HG02973 (cell line): Measurements from ENCODE around the gene IRF8.
"Not testable (repeated sequence)": the region's sequence is repeated elsewhere in the genome, so short reads cannot be mapped to it uniquely, and the experiment has no call there.

ENCODE experiments used
- ATAC-seq: cut with Tn5 transposase; IDR thresholded peaks from one replicate; pipeline ENCODE4 v1.9.1; 2021; ENCODE audit warnings: moderate library complexity; ENCODE audit not compliant: unreplicated experiment

Gene IRF8

DNA sequence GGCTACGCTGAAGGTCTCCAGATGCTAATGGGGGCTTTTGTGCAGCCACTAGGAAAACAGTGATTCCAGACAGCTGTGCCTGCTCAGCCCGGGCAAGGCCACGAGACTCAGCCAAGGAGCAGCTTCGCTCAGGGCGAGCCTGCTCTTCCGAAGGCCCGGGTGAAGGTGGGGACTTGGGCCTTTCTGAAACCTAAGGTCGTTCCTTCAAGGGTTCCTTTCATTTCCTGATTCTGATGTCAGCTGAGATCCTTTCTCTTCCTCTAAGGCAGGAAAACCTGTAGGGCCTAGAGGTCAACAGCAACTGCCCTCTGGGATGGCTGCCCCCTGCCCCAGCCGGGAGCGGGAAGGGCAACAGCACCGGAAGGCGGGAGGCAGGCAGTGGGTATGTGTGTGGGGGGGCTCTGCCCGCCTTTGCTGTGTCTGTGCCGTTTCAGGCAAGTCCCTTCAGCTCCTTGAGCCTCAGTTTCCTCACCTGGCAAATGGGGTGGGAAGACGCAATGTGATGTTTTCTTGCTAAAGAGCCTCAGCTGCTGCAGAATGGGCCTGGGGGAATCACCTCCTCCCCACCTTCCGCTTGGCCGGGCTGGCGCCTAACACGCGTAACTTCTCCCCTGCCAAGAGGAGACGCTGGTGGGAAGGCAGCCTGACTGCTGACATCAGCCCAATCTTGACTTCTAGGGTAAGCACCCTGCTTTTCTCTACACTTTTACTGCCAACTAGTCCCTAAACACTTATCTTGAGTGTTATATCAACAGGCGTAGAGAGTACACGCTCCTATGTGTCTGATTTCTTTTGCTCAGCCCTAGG, 32.8 kb downstream of the IRF8 start:
- no peak for ATAC-seq

DNA sequence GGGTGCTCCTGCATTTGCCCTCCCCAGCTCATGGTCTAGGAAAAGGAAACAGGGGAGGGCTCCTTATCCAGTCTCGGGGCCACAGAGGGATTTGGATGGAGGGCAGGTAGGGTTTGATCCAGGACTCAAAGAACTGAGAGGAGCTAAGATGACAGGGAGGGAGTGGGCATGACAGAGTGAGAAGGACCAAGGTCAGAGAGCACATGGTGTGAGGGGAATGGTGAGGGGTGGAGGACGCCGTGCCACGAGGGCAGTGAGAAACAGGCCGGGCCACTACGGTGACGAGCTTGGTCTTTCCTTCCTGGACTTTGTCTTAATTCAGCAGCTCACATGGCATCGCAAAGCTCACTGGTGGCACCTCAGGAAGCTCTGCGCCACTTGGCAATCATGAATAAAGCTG, 35.2 kb downstream of the IRF8 start:
- ATAC-seq, result no peak

DNA sequence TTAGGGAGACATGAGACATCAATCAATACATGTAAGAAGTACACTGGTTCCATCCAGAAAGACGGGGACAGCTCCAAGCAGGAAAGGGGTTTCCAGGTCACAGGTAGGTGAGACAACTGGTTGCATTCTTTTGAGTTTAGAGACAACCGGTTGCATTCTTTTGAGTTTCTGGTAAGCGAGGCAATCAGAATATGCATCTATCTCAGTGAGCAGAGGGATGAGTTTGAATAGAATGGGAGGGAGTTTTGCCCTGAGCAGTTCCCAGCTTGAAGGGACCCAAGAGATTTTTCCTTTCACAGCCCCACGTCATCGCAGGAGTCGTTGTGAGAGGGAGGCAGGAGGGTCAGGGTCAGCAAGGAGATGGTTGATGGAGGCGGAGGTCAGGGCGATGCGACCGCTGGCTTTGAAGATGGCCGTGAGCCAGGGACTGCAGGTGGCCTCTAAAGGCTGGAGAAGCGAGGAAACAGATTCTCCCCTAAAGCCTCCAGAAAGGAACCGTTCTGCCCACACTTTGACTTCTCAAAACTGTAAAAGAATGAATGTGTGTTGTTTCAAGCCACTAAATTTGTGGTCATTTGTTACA, 36.5 kb downstream of the IRF8 start:
- no peak for ATAC-seq

DNA sequence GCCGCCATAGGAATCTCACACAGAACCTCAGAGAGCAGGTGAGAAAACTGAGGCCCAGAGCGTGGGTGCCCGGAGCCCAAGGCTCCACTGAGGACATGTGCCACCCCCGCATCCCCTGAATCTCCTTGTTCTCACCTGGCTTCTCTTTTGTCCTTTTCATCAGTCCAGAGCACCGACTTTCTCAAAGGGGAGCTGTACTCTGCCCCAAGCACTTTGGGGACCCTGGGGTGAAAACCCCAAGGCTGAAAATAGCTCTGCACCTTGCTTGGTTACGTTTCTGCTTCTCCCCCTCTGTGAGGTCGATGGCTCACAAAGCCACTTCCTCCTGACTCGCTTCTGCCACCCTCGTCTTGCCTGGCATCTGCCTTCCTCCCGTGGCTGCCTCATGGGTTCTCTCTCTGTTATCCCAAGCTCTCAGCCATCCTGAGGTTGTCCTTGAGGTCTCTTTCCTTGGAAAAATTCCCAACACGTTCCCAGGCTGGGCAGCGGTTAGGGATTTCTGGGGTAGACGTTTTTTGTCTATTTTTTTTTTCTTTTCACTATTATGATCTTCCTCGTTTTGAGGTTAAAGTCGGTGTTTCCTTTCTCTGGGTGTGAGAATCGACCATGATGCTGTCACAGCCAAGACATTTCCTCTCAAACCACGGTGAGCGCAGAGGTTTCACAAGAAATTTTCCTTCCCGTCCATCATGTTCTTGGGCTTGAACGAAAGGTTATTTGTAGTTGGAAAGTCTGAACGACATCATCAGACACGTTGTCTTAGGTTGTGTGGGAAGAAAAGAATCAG, 37.2 kb downstream of the IRF8 start:
- ATAC-seq, result peak; percentile 64

DNA sequence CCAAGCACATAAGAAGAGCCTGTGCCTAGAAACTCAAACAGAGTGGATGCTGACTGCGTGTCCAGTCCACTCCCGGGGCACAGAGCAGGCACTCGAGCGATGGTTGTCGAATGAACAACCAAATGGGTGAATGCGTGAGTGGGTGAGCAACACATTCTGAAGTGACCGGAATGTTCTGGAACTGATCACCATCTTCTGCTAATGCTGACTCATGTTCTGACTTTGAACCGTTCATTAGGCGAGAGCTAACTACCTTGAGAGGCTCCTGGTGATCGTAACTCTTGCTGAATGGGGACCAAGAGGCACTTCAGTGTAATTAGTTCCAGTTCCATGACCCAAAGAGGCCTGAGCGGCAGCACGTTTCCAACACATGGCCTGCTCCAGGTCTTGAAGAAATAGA, 37.9 kb downstream of the IRF8 start:
- no peak for ATAC-seq

DNA sequence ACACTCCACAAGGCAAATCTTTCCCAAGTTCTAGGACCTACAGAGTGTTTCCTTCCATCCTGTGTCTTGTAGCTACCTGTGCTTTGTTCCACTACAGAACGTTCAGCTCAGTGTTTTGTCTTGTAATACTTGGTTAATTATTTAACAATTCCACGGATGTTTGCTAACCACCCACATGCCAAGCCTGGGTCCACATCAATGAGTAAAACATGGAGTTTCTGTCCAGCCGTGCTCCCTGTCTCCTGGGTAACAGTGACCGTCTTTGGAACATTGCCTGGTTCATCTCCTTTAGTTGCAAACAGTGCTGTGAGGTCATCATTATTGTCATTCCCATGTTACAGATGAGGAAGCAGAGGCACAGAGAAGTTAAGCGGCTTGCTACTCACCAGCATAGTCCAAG, 41.3 kb downstream of the IRF8 start:
- no peak for ATAC-seq

DNA sequence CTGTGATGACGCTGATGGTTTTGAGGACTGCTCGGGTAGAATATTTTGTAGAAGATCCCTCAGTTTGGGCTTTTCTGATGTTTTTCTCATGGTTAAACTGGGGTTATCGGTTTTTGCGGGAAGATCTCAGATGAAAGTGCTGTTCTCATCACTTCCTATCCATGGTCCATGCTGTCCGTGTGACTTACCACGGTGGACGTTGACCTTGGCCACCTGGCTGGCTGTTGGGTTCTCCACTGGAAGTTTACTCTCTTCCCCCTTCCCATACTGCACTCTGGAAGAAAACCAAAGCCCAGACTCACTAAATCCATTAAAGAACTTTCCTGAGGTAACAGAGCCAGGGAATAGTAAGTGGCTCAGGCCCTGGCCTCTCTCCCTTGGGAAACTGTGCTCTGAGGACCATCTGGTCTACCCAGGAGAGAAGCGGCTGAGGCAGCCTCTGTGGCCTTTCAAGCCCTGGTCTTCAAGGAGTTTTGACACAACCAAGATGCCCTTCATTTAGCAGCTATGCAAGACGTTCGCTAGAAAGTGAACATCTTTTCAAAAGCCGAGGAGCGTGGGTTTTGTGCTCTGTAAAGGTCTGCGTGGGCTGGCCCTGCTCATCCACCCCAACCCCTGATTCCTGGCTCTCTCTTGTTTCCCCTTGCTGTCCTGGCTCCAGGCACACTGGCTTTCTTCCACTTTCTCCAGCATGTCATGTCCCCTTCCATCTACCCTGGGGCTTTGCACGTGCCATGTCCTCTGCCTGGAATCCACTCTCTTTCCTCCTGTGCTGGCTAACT, 43.1 kb downstream of the IRF8 start:
- ATAC-seq, result no peak

DNA sequence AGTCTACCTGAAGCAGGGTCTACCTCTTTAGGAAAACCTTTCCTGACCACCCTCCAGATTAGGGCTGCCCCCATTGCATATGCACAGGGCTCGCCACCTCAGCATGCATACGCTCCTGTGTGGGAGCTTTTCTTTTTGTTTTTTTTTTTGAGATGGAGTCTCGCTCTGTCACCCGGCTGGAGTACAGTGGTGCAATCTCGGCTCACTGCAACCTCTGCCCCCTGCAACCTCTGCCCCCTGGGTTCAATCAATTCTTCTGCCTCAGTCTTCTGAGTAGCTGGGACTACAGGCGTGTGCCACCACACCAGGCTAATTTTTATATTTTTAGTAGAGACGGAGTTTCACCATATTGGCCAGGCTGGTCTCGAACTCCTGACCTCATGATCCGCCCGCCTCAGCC, 43.7 kb downstream of the IRF8 start:
- not testable (repeated sequence) for ATAC-seq

DNA sequence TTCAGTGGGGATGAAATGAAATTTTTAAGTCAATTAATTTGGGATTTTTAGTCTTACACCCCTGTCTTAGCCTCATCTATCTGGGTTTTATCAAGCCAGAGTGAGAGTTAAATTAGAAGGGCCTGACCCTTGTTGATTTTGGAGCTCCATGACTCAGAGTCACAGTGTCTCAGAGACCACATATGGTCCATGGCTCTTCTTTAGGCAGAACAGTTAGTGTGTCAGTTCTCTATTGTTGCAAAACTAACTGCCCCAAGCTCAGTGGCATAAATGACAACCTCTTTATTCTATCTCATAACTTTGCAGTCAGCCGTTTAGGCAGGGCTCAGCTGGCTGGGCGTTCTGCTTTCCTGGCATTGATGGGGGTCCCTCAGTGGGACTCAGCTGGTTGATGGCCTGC, 44.7 kb downstream of the IRF8 start:
- ATAC-seq, result no peak

DNA sequence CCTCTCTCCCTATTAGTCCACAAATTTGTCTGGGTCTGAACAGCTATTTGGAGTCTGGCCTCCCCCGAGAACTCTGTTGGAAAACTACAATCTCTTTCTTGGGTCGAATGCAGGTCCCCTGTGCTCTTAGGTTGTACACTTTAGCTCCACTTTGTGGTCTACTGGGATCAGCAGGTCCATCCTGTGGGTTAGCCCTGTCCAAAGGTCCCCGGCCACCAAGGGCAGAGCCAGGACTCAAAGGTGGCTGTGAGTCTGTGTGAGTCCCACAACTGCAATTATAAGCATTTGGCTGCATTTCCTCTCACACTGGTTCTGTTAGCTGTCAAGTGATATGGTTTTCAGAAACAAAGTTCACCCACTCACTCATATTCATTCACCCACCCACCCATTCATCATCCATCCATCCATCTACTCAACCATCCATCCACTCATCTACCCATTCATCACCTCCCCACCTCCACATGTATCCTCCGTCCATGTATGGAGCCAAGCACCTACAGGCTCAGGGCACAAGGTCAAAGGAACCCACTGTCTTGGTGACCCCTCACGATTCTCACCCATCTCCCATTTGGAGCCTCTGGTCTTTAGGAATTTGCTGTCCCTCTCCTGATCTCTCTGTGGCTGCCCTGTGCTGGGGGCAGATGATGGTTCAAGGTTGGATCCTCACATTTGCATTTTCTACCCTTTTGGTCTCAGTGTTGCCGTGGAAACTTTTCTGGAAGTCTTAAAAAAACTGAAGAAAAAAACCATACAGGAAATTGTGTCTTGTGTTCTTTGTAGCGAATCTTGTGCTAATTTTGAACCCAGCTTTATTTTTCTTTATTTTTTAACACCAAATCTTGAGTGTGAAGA, 45.8 kb downstream of the IRF8 start:
- no peak for ATAC-seq

DNA sequence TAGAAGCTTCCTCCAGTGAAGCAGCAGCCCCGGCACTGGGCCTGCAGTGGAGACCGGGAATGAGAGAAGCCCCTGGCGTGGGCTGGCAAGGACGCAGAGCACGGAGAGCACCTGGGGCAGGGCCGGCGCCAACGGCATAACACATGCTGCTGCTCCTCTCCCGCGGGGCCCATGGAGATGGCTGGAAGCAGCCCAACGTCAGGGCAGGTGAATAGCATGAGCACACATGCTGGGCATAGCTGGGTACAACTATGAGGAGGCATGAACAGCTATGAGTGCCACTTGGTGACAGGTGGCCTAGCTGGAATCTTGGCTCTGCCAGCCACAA, 46.4 kb downstream of the IRF8 start:
- no peak for ATAC-seq

DNA sequence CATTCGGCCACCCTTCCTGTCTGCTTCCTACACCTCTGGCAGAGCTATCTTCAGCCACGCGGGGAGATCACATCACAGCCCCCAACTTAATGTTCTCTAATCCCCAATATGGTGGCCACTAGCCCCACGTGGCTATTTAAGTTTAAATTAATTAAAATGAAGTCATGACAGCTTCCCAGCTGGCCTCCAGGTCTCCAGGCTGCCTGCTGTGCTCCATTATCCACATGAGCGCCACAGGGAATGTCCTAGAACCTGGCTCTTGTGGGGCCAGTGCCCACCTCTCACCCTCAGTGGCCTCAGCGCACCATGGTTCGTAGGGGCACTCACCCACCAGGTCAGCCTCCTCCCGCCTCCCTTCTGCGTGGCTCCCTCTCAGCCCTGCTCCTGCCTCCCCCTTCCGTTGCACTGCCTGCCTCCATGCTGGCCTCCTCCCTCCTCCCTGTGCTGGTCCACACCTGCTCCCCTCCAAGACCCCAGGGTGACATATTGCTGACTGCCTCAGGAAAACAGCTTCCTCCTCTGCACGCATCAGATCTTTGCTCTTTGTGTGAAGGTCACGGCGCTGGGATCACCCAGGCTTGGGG, 47.7 kb downstream of the IRF8 start:
- ATAC-seq, result no peak

DNA sequence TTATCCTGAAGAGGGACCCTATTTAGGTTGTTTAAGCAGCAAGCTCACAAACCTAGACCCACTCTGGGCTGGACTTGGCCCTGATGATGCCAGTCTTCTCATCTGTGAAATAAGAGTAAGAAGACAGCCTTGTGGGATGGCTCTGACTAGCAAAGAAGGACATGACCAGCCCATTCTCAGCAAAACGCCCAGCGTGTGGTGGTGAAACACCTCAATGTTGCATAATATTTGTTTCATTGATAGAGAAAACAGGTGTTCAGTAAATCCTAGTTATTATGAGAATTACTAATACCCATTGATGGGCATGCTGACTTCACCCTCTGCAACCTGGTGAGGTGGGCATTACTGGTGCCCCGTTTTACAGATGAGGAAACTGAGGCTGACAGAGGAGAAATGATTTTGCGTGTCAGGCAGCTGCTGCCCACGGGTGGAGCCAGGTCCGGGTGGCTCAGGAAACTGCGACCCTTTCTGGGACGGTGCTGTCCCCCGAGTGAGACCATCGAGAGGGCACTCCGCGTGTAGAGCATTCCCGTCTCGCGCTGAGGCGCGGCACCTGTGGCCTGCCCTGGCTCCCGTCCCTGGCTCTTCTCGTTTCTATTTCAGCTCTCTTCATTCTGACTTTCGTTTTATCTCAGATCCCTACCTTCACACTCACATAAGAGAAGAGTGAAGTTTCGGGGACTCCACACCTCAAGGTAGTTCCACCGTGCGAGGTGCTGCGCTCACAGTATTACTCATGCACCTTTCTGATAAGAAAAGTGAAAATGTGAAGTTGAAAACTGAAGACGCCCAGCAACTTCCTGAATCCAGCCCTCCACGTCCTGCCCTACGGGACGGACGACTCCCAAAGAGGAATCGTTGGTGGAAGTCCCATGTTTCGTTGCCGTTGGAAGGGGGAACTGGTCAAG, 48.5 kb downstream of the IRF8 start:
- peak; percentile 75 for ATAC-seq

DNA sequence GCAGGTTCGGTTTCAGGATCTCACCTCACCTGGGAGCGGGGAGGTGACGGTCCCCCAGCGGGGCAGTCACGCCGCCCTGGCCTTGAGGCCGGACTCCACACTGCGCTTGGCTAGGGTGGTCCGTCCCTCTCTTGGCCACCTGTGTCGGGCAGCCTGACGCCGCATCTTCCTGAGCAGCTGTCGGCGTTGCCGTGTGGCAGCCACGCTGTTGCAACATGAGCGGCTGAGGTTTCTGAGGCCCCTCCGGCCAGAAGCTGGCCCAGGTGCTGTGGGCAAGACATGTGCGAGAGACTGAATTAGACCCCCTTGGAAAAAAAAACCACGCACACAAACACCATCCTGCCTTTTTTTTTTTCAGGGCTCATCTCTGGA, 49.2 kb downstream of the IRF8 start:
- ATAC-seq, result peak; percentile 28

DNA sequence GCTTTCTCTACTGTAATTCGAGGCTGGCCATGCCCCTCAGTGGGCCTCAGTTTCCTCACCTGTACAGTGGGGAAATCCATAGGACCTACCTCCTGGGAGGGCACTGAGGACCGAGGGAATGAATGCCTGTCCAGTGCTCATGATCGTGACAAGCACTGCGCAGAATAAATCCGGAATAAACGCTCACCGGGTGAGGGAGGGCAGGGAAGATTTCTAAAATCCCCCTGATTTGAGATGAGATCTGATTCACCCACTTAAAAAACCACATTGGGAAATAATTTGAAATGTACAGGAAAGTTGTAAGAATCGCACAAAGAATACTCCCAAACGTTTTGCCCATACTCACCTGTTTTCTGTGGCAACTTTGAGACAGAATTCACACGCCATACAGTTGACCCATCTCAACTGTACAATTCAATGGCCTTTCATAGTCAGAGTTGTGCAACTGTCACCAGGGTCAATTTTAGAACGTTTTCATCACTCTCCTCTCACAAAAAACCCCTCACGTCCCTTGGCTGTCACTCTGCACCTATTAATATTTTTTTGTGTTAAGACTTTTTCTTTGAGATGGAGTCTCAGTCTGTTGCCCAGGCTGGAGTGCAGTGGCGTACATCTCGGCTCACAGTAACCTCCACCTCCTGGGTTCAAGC, 49.8 kb downstream of the IRF8 start:
- no peak for ATAC-seq

DNA sequence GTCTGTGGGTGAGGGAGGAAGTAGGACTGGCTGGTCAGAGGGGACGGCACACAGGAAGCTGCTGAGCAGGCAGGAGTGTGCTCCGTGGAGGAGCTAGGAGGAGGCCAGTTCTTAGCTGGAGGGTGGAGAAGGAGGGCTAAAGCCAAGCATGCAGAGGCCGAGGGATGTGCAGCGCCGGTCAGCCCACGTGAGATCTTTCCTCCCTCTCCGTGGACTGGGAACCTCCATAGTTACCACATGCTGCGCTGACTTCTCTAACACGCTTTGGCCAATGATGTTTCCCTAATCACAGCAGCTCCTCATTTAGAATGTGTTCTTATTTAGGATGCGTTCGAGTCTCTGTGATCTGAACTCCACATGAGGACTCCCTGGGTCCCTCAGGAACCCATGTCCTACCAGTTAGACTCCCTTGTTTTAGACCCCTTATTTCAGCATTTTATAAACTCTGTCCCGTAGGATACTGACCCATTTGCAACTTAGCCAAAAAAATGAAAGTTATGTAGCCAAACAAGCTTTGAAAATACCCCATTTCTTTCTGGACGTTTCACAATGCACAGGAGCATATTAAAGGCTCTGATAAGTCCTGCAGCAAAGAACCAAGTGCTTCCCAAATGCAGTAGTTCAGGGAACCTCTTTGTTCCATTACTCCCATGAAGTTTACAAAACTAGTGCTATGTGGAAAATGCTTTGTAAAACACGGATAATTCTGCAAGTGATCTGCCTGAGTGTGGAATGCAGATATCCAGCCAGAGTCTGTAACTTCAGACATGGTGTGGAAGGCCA, 51.4 kb downstream of the IRF8 start:
- ATAC-seq, result no peak

DNA sequence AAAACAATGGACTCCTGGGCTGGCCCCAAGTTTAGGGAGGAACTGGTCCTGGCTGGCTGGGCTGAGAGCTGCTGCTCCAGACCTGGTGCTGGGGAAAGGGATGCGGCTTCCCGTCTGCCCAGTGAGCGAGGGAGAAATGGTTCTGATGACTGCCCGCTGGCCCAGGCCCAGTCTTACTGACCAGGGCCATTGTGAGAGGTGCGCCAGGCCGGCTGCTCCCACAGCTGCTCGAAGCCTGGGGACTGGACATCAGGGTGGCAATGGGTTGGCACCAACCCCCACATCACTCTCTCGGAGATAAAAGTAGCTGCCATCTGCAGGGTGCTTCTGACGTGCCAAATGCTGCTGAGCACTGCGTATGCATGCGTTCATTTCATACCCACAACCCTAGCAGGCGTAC, 53.2 kb downstream of the IRF8 start:
- no peak for ATAC-seq

DNA sequence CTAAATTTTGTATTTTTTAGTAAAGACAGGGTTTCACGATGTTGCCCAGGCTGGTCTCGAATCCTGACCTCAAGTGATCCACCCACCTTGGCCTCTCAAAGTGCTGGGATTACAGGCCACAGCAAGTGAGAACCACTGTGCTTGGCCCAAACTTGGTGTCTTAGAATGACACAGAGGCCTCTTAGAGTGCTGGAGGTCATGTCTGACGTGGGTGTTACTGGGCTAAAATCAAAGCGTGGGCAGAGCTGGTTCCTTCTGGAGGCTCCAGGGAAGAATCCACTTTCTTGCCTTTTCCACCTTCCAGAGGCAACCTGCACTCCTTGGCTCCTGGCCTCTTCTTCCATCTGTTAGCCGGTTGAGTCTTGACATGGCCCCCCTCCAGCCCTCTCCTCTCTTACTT, 53.8 kb downstream of the IRF8 start:
- no peak for ATAC-seq
